HG03469 (cell line): ENCODE data around the gene CISD1.

Experiments used
- ATAC-seq: cut with Tn5 transposase; IDR thresholded peaks from one replicate; pipeline ENCODE4 v1.9.1; 2021; ENCODE audit warnings: mild to moderate bottlenecking, moderate library complexity, moderate number of reproducible peaks; ENCODE audit not compliant: unreplicated experiment

The CISD1 gene

GRCh38 chr10:58305821-58306220, 36.9 kb downstream of the CISD1 start:
- no peak for ATAC-seq

DNA sequence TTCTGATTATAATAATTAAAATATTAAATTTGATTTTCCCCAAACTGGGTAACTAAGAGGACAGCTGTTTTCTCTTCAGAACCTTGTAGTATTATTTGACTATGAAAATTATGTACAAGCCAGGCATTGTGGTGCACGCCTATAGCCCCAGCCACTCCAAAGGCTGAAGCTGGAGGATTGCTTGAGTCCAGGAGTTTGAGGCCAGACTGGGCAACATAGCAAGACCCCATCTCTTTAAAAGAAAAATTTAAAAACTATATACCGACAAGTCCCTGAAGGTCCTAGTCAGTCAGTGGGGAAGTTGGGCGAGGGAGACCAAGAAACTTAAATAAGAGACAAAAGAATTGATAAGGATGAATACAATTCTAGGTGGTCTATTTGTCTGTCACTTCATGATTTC, 38.7 kb downstream of the CISD1 start:
- no peak for ATAC-seq

DNA sequence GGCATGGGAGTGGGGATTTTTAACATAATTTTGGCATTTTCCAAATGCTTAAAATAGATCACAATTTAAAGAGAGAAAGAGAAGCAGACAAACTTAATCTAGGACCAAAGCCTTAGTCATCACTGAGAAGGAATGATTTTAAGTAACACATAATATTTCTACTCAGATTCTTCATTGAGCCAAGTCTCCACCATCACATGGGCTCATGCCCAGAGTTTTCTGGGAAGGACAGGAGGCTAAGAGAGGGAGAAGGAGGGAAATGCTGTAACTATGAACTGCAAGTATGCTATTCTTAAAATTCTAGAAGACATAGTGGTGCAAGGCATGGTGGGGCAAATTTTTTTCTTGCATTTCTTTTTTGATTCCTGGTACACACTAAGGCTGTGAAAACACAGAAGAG, 42.1 kb downstream of the CISD1 start:
- ATAC-seq: no peak

- ATAC-seq: no peak
Observed at GRCh38 chr10:58316874-58317273, 47.9 kb downstream of the CISD1 start.

- ATAC-seq: no peak
Observed at GRCh38 chr10:58318346-58318745, 49.4 kb downstream of the CISD1 start.

DNA sequence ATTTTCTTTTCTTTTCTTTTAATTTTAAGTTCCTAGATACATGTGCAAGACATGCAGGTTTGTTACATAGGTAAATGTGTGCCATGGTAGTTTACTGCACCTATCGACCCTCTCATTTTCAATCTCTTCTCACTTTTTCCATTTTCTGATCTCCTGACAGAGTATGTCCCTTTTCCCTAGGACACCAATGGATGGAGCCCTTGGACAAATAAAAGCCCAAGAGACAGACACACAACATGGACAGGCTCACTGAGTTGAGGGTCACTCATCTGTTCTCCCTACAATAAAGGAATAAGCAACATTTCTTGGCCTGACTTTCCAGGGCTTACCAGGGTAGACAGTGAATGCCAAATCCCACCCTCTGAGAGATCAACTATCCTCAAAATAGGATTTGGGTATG, 50.6 kb downstream of the CISD1 start:
- ATAC-seq: no peak

DNA sequence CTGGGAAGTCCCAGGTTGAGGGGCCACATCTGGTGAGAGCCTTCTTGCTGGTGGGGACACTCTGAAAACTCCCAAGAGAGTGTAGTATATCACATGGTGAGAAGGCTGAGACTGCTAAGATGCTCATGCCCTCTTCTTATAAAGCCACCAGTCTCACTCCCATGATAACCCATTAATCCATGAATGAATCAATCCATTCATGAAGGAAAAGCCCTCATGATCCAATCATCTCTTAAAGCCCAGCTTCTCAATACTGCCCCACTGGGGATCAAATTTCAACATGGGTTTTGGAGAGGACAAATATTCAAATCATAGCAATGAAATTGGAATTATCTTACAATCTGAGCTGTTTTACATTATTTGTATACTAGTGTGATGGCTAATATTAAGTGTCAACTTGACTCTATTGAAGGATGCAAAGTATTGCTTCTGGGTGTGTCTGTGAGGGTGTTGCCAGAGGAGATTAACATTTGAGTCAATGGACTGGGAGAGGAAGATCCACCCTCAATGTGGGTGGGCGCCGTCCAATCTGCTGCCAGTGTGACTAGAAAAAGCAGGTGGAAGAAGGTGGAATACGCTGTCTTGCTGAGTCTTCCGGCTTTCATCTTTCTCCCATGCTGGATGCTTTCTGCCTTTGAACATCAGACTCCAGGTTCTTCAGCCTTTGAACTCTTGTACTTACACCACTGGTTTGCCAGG, 51.5 kb downstream of the CISD1 start:
- no peak for ATAC-seq

DNA sequence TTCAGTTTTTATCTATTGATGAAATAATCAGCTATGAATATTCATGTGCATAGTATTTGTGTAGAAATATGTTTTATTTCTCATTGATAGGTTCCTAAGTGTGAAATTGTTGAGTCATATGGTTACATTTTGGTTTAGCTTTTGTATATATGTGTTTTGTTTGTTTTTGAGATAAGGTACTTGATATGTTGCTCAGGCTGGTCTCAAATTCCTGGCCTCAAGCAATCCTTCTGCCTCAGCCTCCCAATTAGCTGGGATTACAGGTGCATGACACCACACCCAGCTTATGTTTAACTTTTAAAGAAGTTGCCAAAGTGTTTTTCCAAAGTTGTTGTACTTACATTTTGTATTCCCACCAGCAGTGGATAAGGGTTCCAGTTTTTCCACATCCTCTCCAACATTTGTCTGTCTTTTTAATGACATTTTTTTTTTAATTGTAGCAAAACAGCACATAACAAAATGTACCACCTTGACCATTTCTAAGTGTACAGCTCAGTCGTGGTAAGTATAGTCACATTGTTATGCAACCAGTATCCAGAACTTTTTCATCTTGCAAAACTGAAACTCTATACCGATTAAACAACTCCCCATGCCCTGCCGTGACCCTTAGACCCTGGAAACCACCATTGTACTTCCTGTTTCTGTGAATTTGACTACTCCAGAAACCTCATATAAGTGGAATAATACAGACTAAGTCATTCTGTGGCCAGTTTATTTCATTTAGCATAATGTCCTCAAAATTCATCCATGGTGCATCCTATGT, 53.3 kb downstream of the CISD1 start:
- peak; percentile 88 for ATAC-seq

- ATAC-seq: no peak
Observed at GRCh38 chr10:58322835-58323209, 53.9 kb downstream of the CISD1 start.

DNA sequence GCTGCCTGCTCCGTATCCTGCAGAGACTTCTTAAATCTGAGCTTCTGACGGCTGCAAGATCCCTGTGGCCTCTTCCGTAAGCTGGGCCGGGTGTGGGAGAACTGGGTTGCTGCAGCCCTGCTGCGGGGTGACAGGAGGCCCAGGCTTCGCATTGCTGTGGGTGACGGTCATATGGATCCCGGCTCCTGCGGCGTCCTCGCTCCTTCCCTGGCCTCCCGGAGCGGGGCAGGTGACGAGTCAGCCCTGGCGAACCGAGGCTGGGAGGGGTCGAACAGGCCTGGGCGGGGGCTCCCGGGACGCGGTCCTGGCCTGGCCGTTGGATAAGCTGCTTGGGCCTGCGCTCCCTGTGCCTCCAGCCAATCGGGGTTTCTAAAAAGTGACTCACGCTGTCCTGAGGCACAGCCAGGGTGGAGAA, 58.0 kb downstream of the CISD1 start:
- no peak for ATAC-seq

DNA sequence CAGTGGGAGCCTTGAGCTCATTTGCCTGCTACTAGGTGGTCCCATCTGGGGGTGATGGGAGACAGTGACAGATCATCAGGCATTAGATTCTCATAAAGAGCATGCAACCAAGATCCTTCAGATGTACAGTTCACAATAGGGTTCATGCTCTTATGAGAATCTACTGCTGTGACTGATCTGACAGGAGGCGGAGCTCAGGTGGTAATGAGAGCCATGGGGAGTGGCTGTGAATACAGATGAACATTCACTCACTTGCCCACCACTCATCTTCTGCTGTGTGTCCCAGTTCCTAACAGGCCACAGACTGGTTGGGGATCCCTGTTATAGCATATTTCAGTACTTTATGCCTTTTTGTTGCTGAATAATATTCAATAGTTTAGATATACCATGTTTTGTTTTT, 59.3 kb downstream of the CISD1 start:
- no peak for ATAC-seq

GRCh38 chr10:58330431-58330830, 61.5 kb downstream of the CISD1 start:
- ATAC-seq: no peak

DNA sequence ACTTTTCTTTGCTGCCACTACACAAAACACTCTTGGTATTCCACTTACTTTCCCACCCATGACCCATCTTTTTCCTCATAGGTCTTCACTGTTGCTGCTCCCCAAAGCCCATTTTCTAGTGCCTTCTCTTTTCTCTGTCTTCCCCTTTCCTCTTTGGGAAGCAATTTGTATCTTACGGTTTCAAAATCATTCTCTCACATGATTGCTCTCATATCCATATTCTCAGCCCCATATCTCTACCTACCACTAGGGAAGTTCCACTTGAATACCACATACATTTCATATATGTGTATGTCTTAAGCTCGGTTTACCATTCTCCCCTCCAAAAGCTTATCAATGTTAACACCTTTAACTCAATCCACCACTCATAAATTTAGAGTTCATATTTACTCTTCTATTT, 62.7 kb downstream of the CISD1 start:
- ATAC-seq: no peak

DNA sequence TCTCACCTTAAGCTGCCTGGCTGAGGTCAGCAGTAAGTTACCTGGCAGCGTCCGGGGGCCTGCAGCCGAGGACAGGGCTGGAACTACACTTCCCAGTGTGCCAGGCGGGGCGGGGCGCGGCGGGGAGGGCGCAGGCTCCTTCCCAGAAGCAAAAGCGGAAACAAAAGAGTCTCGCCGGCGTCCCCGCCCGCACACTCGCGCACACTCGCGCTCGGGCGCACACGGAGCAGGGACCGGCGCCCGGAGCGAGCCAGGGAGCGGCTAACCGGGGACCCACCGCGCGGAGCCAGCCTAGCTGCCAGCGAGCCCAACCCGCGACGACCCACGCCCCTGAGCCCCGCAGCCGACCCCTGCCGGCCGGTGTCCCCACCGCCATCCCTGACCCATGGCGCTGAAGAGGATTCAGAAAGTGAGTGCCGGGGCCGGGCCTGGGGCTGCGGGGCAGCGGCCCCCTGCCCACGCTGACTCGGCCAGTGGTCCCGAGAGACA, 65.9 kb downstream of the CISD1 start, which contains the start of gene UBE2D1:
UBE2D1 (plus strand) TSS at position 190 of the 489 bp plus-strand sequence; CDS start at position 386, 196 bp downstream.
- peak; percentile 89 for ATAC-seq

GRCh38 chr10:58335306-58336005, 66.5 kb downstream of the CISD1 start:
- peak; percentile 17 for ATAC-seq

GRCh38 chr10:58336242-58336641, 67.3 kb downstream of the CISD1 start:
- no peak for ATAC-seq
